SK-N-SH (cell line): ENCODE data around the gene CDH18. TPM values are rescaled to one million over a fixed set of nuclear protein-coding genes. Genes with fewer than 3 reads are reported as not detected.

Source experiments
- CTCF ChIA-PET: fragments of 300-600, 350-600 bp; formaldehyde crosslinking; extraction: SDS; loops from one replicate; lab custom pipeline; 2021; lab: Yijun Ruan, JAX
- POLR2A ChIA-PET: fragments of 350-600 bp; sonication (Branson Sonifier 250); formaldehyde crosslinking; extraction: SDS; loops from one replicate; lab custom pipeline; 2020; ENCODE audit warnings: antibody characterized with exemption, inconsistent platforms; lab: Yijun Ruan, JAX
- DNase-seq: peaks from one replicate; pipeline ENCODE4 v3.0.0; 2012
- H2AFZ ChIP-seq: fragments of 200-600 bp; sonication (generic); 2 replicates; pipeline ENCODE4 v1.8.1; 2016; ENCODE audit warnings: antibody characterized with exemption, mild to moderate bottlenecking, low read depth
- H3F3A ChIP-seq: fragments of 200-600 bp; sonication (generic); replicated peaks from 2 replicates; pipeline ENCODE3; 2016; ENCODE audit warnings: antibody characterized with exemption, mild to moderate bottlenecking; ENCODE audit not compliant: insufficient read depth
- H3K27ac ChIP-seq, 2 experiments: fragments of 200-500 bp in 1 of 2; fragments of 200-600 bp in 1 of 2; sonication (Bioruptor generic) in 1 of 2; sonication (generic), shearing (Covaris generic) in 1 of 2; 2 replicates each; pipeline versions ENCODE4 v1.5.1 to v1.6.1; 2014 to 2016; ENCODE audit warnings: low read depth in 2 of 2, inconsistent platforms in 1 of 2, low read length in 1 of 2, mild to moderate bottlenecking in 1 of 2, mixed read lengths in 1 of 2
- H3K27me3 ChIP-seq: fragments of 200-600 bp; sonication (generic), shearing (Covaris generic); 2 replicates; pipeline ENCODE4 v1.6.1; 2016; ENCODE audit warnings: mixed run types; ENCODE audit not compliant: insufficient read depth
- H3K36me3 ChIP-seq, 2 experiments: fragments of 200-500 bp in 1 of 2; fragments of 200-600 bp in 1 of 2; sonication (Bioruptor generic) in 1 of 2; sonication (generic) in 1 of 2; replicated peaks in 1 of 2; 2 replicates each; pipeline versions ENCODE3 to v1.5.1; 2014 to 2016; ENCODE audit warnings: low read length in 1 of 2, mild to moderate bottlenecking in 1 of 2; ENCODE audit not compliant: insufficient read depth in 2 of 2, control insufficient read depth in 1 of 2
- H3K4me1 ChIP-seq, 2 experiments: fragments of 200-500 bp in 1 of 2; fragments of 200-600 bp in 1 of 2; sonication (Bioruptor generic) in 1 of 2; sonication (generic), shearing (Covaris generic) in 1 of 2; 2 replicates each; pipeline versions ENCODE4 v1.5.1 to v1.6.1; 2014 to 2016; ENCODE audit warnings: low read depth in 1 of 2, low read length in 1 of 2, mixed run types in 1 of 2; ENCODE audit not compliant: insufficient read depth in 2 of 2, control insufficient read depth in 1 of 2
- H3K4me2 ChIP-seq: fragments of 200-600 bp; sonication (generic), shearing (Covaris generic); 2 replicates; pipeline ENCODE4 v1.6.1; 2017; ENCODE audit warnings: mixed run types
- H3K4me3 ChIP-seq, 2 experiments: fragments of 200-500 bp in 1 of 2; fragments of 200-600 bp in 1 of 2; sonication (Bioruptor generic) in 1 of 2; sonication (generic), shearing (Covaris generic) in 1 of 2; 2 replicates each; pipeline versions ENCODE4 v1.5.1 to v1.8.1; 2014 to 2016; ENCODE audit warnings: low read depth in 2 of 2, inconsistent platforms in 1 of 2, low read length in 1 of 2, mild to moderate bottlenecking in 1 of 2, mixed read lengths in 1 of 2, moderate library complexity in 1 of 2
- H3K79me2 ChIP-seq: fragments of 200-600 bp; sonication (generic); 2 replicates; pipeline ENCODE4 v1.8.1; 2017; ENCODE audit warnings: mild to moderate bottlenecking; ENCODE audit not compliant: insufficient read depth
- H3K9ac ChIP-seq: fragments of 200-600 bp; sonication (generic); 2 replicates; pipeline ENCODE4 v1.6.1; 2017; ENCODE audit warnings: mixed run types
- H3K9me2 ChIP-seq: fragments of 200-600 bp; sonication (generic); 2 replicates; pipeline ENCODE4 v1.6.1; 2017; ENCODE audit warnings: mixed run types
- H3K9me3 ChIP-seq: fragments of 200-600 bp; sonication (generic); 2 replicates; pipeline ENCODE4 v1.6.1; 2017; ENCODE audit warnings: mixed run types, mild to moderate bottlenecking, moderate library complexity
- H4K20me1 ChIP-seq: fragments of 200-600 bp; sonication (generic); 2 replicates; pipeline ENCODE4 v1.6.1; 2017; ENCODE audit warnings: mild to moderate bottlenecking, mixed run types; ENCODE audit not compliant: insufficient read depth
- CHD2 ChIP-seq: fragments of 150-350 bp; IDR thresholded peaks from 2 replicates; pipeline ENCODE4 v1.6.1; 2018; ENCODE audit warnings: low read length; ENCODE audit not compliant: partially characterized antibody
- EP300 ChIP-seq, 2 experiments: IDR thresholded peaks; 2 replicates each; pipeline versions ENCODE4 v1.4.0 to v1.6.1; 2012; ENCODE audit warnings: borderline replicate concordance in 1 of 2, low read depth in 1 of 2, low read length in 1 of 2
- EZH2phosphoT487 ChIP-seq: fragments of 200-600 bp; sonication (generic); IDR thresholded peaks from 2 replicates; pipeline ENCODE4 v1.6.1; 2017; ENCODE audit warnings: low read depth, mixed run types, mild to moderate bottlenecking, antibody characterized with exemption, moderate library complexity, borderline replicate concordance
- FOSL2 ChIP-seq: IDR thresholded peaks from 2 replicates; pipeline ENCODE4 v1.4.0; 2012; ENCODE audit warnings: low read depth, mild to moderate bottlenecking, moderate library complexity, borderline replicate concordance
- FOXJ3 ChIP-seq: sonication (generic); formaldehyde crosslinking; IDR thresholded peaks from 2 replicates; pipeline ENCODE4 v1.5.1; 2020; ENCODE audit warnings: mild to moderate bottlenecking, missing genetic modification reagents
- GATA2 ChIP-seq: sonication (generic); formaldehyde crosslinking; IDR thresholded peaks from 2 replicates; pipeline ENCODE4 v1.5.0; 2020; ENCODE audit warnings: mild to moderate bottlenecking, missing genetic modification reagents
- MXI1 ChIP-seq: IDR thresholded peaks from 2 replicates; pipeline ENCODE4 v1.6.1; 2012; ENCODE audit warnings: mild to moderate bottlenecking, low read depth, low read length, improper control_type of control experiment
- POLR2AphosphoS5 ChIP-seq: IDR thresholded peaks from 2 replicates; pipeline ENCODE4 v1.6.1; 2012; ENCODE audit warnings: low read depth, low read length
- RAD21 ChIP-seq: IDR thresholded peaks from 2 replicates; pipeline ENCODE4 v1.6.1; 2012; ENCODE audit warnings: mild to moderate bottlenecking, low read length
- RCOR1 ChIP-seq: fragments of 150-350 bp; IDR thresholded peaks from 2 replicates; pipeline ENCODE4 v1.6.1; 2017; ENCODE audit warnings: antibody characterized with exemption, low read length
- REST ChIP-seq: IDR thresholded peaks from 2 replicates; pipeline ENCODE4 v1.6.1; 2012; ENCODE audit warnings: mild to moderate bottlenecking, low read depth, low read length, moderate library complexity
- RFX5 ChIP-seq: IDR thresholded peaks from 2 replicates; pipeline ENCODE4 v1.6.1; 2012; ENCODE audit warnings: mild to moderate bottlenecking, improper control_type of control experiment, low read length
- RXRA ChIP-seq: IDR thresholded peaks from 2 replicates; pipeline ENCODE4 v1.4.0; 2012; ENCODE audit warnings: low read depth, mild to moderate bottlenecking, borderline replicate concordance
- TAF1 ChIP-seq: IDR thresholded peaks from 2 replicates; pipeline ENCODE4 v1.6.1; 2012; ENCODE audit warnings: low read depth, mild to moderate bottlenecking, low read length, moderate library complexity, borderline replicate concordance
- TCF12 ChIP-seq: IDR thresholded peaks from 2 replicates; pipeline ENCODE4 v1.4.0; 2012
- USF1 ChIP-seq: IDR thresholded peaks from 2 replicates; pipeline ENCODE4 v1.4.0; 2012; ENCODE audit warnings: low read depth, borderline replicate concordance
- YY1 ChIP-seq: IDR thresholded peaks from 2 replicates; pipeline ENCODE4 v1.4.0; 2012; ENCODE audit warnings: low read depth, mild to moderate bottlenecking
- WGBS: methylation state at CpG from one replicate; pipeline ENCODE4 v1.1.6; 2017; ENCODE audit warnings: low lambda C conversion rate; 5-methylcytosine and 5-hydroxymethylcytosine counted together
- polyA plus RNA-seq, 3 experiments: library from polyadenylated mRNA; depleted of rRNA; stranded (reverse); fragments of >200 nt; gene quantifications; 2 replicates each; pipeline ENCODE4 v1.2.3, GENCODE V29; 2012

Gene CDH18
- polyA plus RNA-seq, 1 of the 3 experiments (the other 2 are of a cell fraction), result 6.0 TPM

- CTCF ChIA-PET, result no interaction called here
Measured at GRCh38 chr5:19923742-19924141, 64.3 kb downstream of the CDH18 start.

More at GRCh38 chr5:19923742-19924141, 64.3 kb downstream of the CDH18 start:
- Histone ChIP-seq H2AFZ (no peak overlapping the region), H3K4me2 (no peak overlapping the region), H3K9me2 (no peaks in the 10 kb centered on the region), H3K4me1 (peaks cover 0 to 3% of the 10 kb centered on the region in 2 experiments; a peak in 2 of 4 replicates), H3K27ac (no peak overlapping the region), H4K20me1 (no peaks in the 10 kb centered on the region), H3K79me2 (no peaks in the 10 kb centered on the region), H3K27me3 (no peaks in the 10 kb centered on the region), H3K4me3 (no peak overlapping the region), H3F3A (peaks cover under 1% of the 10 kb centered on the region), H3K9ac (no peak overlapping the region), H3K36me3 (no peaks in the 10 kb centered on the region), H3K9me3 (no peaks in the 10 kb centered on the region)
- POLR2A ChIA-PET, result no interaction called here
- no peak for DNase-seq
- TF ChIP-seq TAF1, result no peak
- TF ChIP-seq FOSL2, result no peak
- no peak for TF ChIP-seq USF1
- TF ChIP-seq FOXJ3 (CRISPR knock-in tag), result no peak
- no peak for TF ChIP-seq CHD2
- TF ChIP-seq EZH2phosphoT487, result no peak
- no peak for TF ChIP-seq REST
- no peak for TF ChIP-seq RXRA
- no peak for TF ChIP-seq RCOR1
- TF ChIP-seq TCF12, result no peak
- no peak for TF ChIP-seq POLR2AphosphoS5
- TF ChIP-seq GATA2 (CRISPR knock-in tag), result no peak
- TF ChIP-seq RAD21, result no peak
- no peak for TF ChIP-seq RFX5
- no peak for TF ChIP-seq YY1
- TF ChIP-seq EP300 (IDR thresholded peaks at IDR 0.05; ENCODE audit: borderline replicate concordance in 1 of 2, low read depth in 1 of 2, low read length in 1 of 2), result no peak
- TF ChIP-seq MXI1, result no peak
- 55% methylated on average over 3 of the region's 3 CpGs for WGBS
